GM12878 (cell line): ENCODE data around the gene PTGFRN. TPM values are rescaled to one million over a fixed set of nuclear protein-coding genes. Genes with fewer than 3 reads are reported as not detected.

Experiments
- ATAC-seq: fragments of 200-7000 bp; cut with Tn5 transposase; 3 replicates; pipeline ENCODE4 v1.9.1; 2020; ENCODE audit warnings: mild to moderate bottlenecking, moderate library complexity
- BruUV-seq: library from RNA; stranded (reverse); fragments of 400-500 nt; replicated peaks from 2 replicates; lab custom pipeline; 2021; lab: Mats Ljungman, UMichigan
- CTCF ChIA-PET: fragments of 300-600 bp; sonication (Branson Sonifier 250); formaldehyde crosslinking; extraction: SDS; loops from one replicate; lab custom pipeline; 2021; ENCODE audit warnings: inconsistent platforms; lab: Yijun Ruan, JAX
- POLR2A ChIA-PET: fragments of 350-600 bp; formaldehyde crosslinking; extraction: SDS; loops from one replicate; lab custom pipeline; 2021; ENCODE audit warnings: inconsistent platforms; lab: Charles Lee
- RAD21 ChIA-PET: fragments of 300-600 bp; sonication (Branson Sonifier 250); formaldehyde crosslinking; loops from one replicate; lab custom pipeline; 2023; ENCODE audit warnings: antibody characterized with exemption; ENCODE audit not compliant: unreplicated experiment; lab: Charles Lee
- SMC1A ChIA-PET: fragments of 300-600 bp; sonication (Branson Sonifier 250); formaldehyde crosslinking; loops from one replicate; lab custom pipeline; 2023; ENCODE audit not compliant: unreplicated experiment, uncharacterized antibody; lab: Charles Lee
- DNase-seq: peaks from one replicate; pipeline ENCODE4 v3.0.0-alpha.2; 2011; ENCODE audit warnings: low read depth, low spot score
- FAIRE-seq: peaks from 3 replicates; lab custom pipeline; 2011; peaks lifted over from hg19 to GRCh38; lab: Jason Lieb, UNC
- H2AFZ ChIP-seq: 2 replicates; pipeline ENCODE4 v1.6.0; 2011; ENCODE audit warnings: low read depth, low read length, control low read depth; ENCODE audit not compliant: control insufficient read depth
- H3K27ac ChIP-seq: 2 replicates; pipeline ENCODE4 v1.5.1; 2011; ENCODE audit warnings: control low read depth; ENCODE audit not compliant: control insufficient read depth, insufficient read depth
- H3K27me3 ChIP-seq, 2 experiments: replicated peaks in 1 of 2; 2 replicates each; pipeline versions ENCODE4 v1.6.0 to v1.6.1; 2011; ENCODE audit warnings: low read length in 1 of 2; ENCODE audit not compliant: control insufficient read depth in 2 of 2, insufficient read depth in 2 of 2
- H3K36me3 ChIP-seq, 2 experiments: 2 replicates each; pipeline ENCODE4 v1.5.1; 2011; ENCODE audit warnings: low read length in 1 of 2; ENCODE audit not compliant: control insufficient read depth in 2 of 2, insufficient read depth in 2 of 2
- H3K4me1 ChIP-seq: 2 replicates; pipeline ENCODE4 v1.6.1; 2011; ENCODE audit warnings: mild to moderate bottlenecking, low read length, moderate library complexity, mixed read lengths; ENCODE audit not compliant: control insufficient read depth, insufficient read depth
- H3K4me2 ChIP-seq: 2 replicates; pipeline ENCODE4 v1.6.0; 2011; ENCODE audit warnings: control low read depth; ENCODE audit not compliant: control insufficient read depth, insufficient read depth
- H3K4me3 ChIP-seq: fragments of 200-600 bp; sonication (generic); 2 replicates; pipeline ENCODE4 v1.5.1; 2016
- H3K79me2 ChIP-seq: 2 replicates; pipeline ENCODE4 v1.6.0; 2011; ENCODE audit warnings: low read length; ENCODE audit not compliant: control insufficient read depth, insufficient read depth
- H3K9ac ChIP-seq: 2 replicates; pipeline ENCODE4 v1.8.0; 2011; ENCODE audit warnings: low read length, control low read depth, mixed read lengths; ENCODE audit not compliant: control insufficient read depth, insufficient read depth
- H3K9me3 ChIP-seq: replicated peaks from 3 replicates; pipeline ENCODE4 v1.5.1; 2011; ENCODE audit warnings: mild to moderate bottlenecking, low read length; ENCODE audit not compliant: control insufficient read depth, insufficient read depth
- H4K20me1 ChIP-seq: 2 replicates; pipeline ENCODE4 v1.6.0; 2011; ENCODE audit not compliant: control insufficient read depth, insufficient read depth
- CTCF ChIP-seq, 3 experiments: IDR thresholded peaks in 2 of 3; conservative IDR thresholded peaks in 1 of 3; 2 replicates each; pipeline ENCODE4 v1.5.1; 2011; ENCODE audit warnings: low read depth in 3 of 3, low read length in 3 of 3, mild to moderate bottlenecking in 3 of 3, control low read depth in 2 of 3, moderate library complexity in 2 of 3, inconsistent platforms in 1 of 3, mixed read lengths in 1 of 3; ENCODE audit not compliant: control insufficient read depth in 2 of 3, insufficient read depth in 1 of 3; ENCODE audit errors: extremely low read depth in 1 of 3
- E4F1 ChIP-seq: fragments of 450-650 bp; IDR thresholded peaks from 2 replicates; pipeline ENCODE4 v1.6.1; 2018; ENCODE audit warnings: borderline replicate concordance, mild to moderate bottlenecking; ENCODE audit not compliant: partially characterized antibody
- EP300 ChIP-seq, 2 experiments: fragments of 150-350 bp in 1 of 2; IDR thresholded peaks; 2 replicates each; pipeline ENCODE4 v1.6.1; 2011 to 2012; ENCODE audit warnings: low read depth in 2 of 2, low read length in 2 of 2, borderline replicate concordance in 1 of 2, improper control_type of control experiment in 1 of 2, inconsistent platforms in 1 of 2; ENCODE audit not compliant: control insufficient read depth in 1 of 2
- HSF1 ChIP-seq: fragments of 150-350 bp; IDR thresholded peaks from 2 replicates; pipeline ENCODE4 v1.6.1; 2014; ENCODE audit warnings: mild to moderate bottlenecking, low read depth, low read length
- PAX5 ChIP-seq: IDR thresholded peaks from 2 replicates; pipeline ENCODE4 v1.6.1; 2011; ENCODE audit warnings: low read depth, low read length, borderline replicate concordance
- SIX5 ChIP-seq: IDR thresholded peaks from 2 replicates; pipeline ENCODE4 v1.6.1; 2011; ENCODE audit warnings: mild to moderate bottlenecking, low read depth, low read length, moderate library complexity; ENCODE audit not compliant: severe bottlenecking
- SMARCA5 ChIP-seq: fragments of 450-650 bp; IDR thresholded peaks from 2 replicates; pipeline ENCODE4 v1.6.1; 2017; ENCODE audit warnings: mild to moderate bottlenecking
- STAT1 ChIP-seq: fragments of 450-650 bp; conservative IDR thresholded peaks from 2 replicates; pipeline ENCODE4 v1.6.1; 2014; ENCODE audit warnings: antibody characterized with exemption, mild to moderate bottlenecking
- TBL1XR1 ChIP-seq: IDR thresholded peaks from 2 replicates; pipeline ENCODE4 v1.6.1; 2012; ENCODE audit warnings: low read depth, low read length, improper control_type of control experiment
- WGBS: methylation state at CpG from one replicate; pipeline ENCODE4 v1.1.6; 2016; ENCODE audit warnings: low lambda C conversion rate; ENCODE audit not compliant: insufficient replicate concordance, insufficient coverage; ENCODE audit errors: missing lambda C conversion rate; 5-methylcytosine and 5-hydroxymethylcytosine counted together
- in situ Hi-C: fragments of 300-500 bp; cut with MboI; formaldehyde crosslinking; loops from 9 replicates; pipeline ENCODE4 v1.14.3; 2018; ENCODE audit warnings: mixed read lengths
- intact Hi-C: fragments of 100-400 bp; cut with micrococcal nuclease; formaldehyde crosslinking; loops from one replicate; pipeline ENCODE4 v1.14.2; 2022; ENCODE audit not compliant: unreplicated experiment
- polyA plus RNA-seq, 11 experiments: library from polyadenylated mRNA; depleted of rRNA in 4 of 11; unstranded in 6 of 11; stranded (reverse) in 5 of 11; fragments of >200 nt; fragmentation: Nextera tagmentation in 4 of 11; fragmentation: Illumina TruSeq in 1 of 11; extraction: Ambion mirVana in 4 of 11; extraction: Trizol in 1 of 11; gene quantifications; 1 replicate in 1 of 11; 2 replicates in 10 of 11; pipeline versions ENCODE4 v1.2.1 to v1.2.3, GENCODE V29; 2011 to 2016; ENCODE audit warnings: inconsistent platforms in 2 of 11, missing spikeins in 2 of 11, low read depth in 1 of 11
- total RNA-seq, 4 experiments: library from RNA; depleted of rRNA in 3 of 4; stranded (reverse); fragments of >200 nt in 3 of 4; fragmentation: Illumina TruSeq in 1 of 4; extraction: Trizol in 1 of 4; gene quantifications; 2 replicates each; pipeline versions ENCODE4 v1.2.1 to v1.2.3, GENCODE V29; 2013 to 2021

Gene PTGFRN
- total and polyA plus RNA-seq, 10 of the 15 experiments (the other 5 are each of a cell fraction or from before 2014, with no cell fraction given): 2.7 to 8.3 (median 5.1) TPM

GRCh38 chr1:116949213-116949985, 39.7 kb downstream of the PTGFRN start:
- Histone ChIP-seq H2AFZ (no peak overlapping the region), H3K27ac (no peak overlapping the region), H4K20me1 (no peaks in the 10 kb centered on the region), H3K4me1 (no peaks in the 10 kb centered on the region), H3K9ac (no peak overlapping the region), H3K9me3 (no peaks in the 10 kb centered on the region), H3K27me3 (no peaks in the 10 kb centered on the region; a peak in 1 of 4 replicates), H3K4me2 (no peak overlapping the region), H3K4me3 (no peak overlapping the region), H3K79me2 (no peaks in the 10 kb centered on the region), H3K36me3 (no peaks in the 10 kb centered on the region; a peak in 2 of 4 replicates)
- DNase-seq (no peak), FAIRE-seq (no peak), ATAC-seq (no peak)
- TF ChIP-seq CTCF (IDR thresholded peaks at IDR 0.05 in 2 of 3, conservative IDR thresholded peaks at IDR 0.05 in 1 of 3; ENCODE audit: control insufficient read depth in 2 of 3, extremely low read depth in 1 of 3, insufficient read depth in 1 of 3, low read depth in 3 of 3, low read length in 3 of 3) (no peak), EP300 (IDR thresholded peaks at IDR 0.05; ENCODE audit: borderline replicate concordance in 1 of 2, control insufficient read depth in 1 of 2, low read depth in 2 of 2, low read length in 2 of 2) (no peak), STAT1 (no peak), E4F1 (no peak), SMARCA5 (no peak), SIX5 (no peak), PAX5 (no peak), TBL1XR1 (no peak), HSF1 (no peak)
- 51% methylated on average over 20 of the region's 21 CpGs for WGBS
- no TSS peak for BruUV-seq
- in situ Hi-C loops (no loop called here), intact Hi-C loops (no loop called here)
- ChIA-PET RAD21 (interaction anchor here (0.8 to 1.5 kb wide), 2 partner anchors 55 to 68 kb away, joined by 3 to 5 read pairs; no protein-coding TSS in a partner anchor), POLR2A (interaction anchor here (0.6 kb wide), 1 partner anchor 108 kb away, joined by 5 read pairs; no protein-coding TSS in a partner anchor), SMC1A (interaction anchor here (0.7 to 1.6 kb wide), 7 partner anchors 9 to 217 kb away, joined by 3 to 5 read pairs (median 3); no protein-coding TSS in a partner anchor), CTCF (interaction anchor here (1.3 to 1.7 kb wide), 2 partner anchors 15 to 19 kb away, joined by 4 to 6 read pairs; no protein-coding TSS in a partner anchor)
